Esophagus squamous epithelium (tissue), 4 donors: ENCODE results near the gene CNNM2.

Experiments used
- POLR2A ChIP-seq, 4 donors: fragments of 450-650 bp; IDR thresholded peaks; one replicate each; pipeline ENCODE4 v1.6.1; 2017; ENCODE audit warnings: antibody characterized with exemption in 4 of 4, mild to moderate bottlenecking in 4 of 4, moderate library complexity in 3 of 4
- TF ChIP-seq, protein P1 (sequence below), 6 experiments: fragments of 450-650 bp in 4 of 6; fragments of 200-600 bp in 2 of 6; sonication (generic) in 2 of 6; IDR thresholded peaks; one replicate each; pipeline ENCODE4 v1.5.1; 2016 to 2019; ENCODE audit warnings: antibody characterized with exemption in 6 of 6, mild to moderate bottlenecking in 4 of 6, moderate library complexity in 4 of 6

DNA sequence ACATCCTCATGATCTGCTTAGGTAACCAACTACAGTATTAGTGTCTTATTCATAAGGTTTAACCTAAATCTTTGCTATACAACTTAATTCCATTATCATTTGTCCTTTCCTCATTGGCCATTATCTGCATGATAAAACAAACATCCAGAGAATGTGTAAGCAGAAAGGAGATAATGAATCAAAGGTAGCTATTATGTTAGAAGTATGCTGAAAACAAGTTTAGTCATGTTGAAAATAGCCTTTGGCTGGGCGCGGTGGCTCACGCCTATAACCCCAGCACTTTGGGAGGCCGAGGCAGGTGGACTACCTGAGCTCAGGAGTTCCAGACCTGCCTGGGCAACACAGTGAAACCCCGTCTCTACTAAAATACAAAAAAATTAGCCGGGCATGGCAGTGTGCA, 196.8 kb downstream of the CNNM2 start:
- TF ChIP-seq, protein P1, sequence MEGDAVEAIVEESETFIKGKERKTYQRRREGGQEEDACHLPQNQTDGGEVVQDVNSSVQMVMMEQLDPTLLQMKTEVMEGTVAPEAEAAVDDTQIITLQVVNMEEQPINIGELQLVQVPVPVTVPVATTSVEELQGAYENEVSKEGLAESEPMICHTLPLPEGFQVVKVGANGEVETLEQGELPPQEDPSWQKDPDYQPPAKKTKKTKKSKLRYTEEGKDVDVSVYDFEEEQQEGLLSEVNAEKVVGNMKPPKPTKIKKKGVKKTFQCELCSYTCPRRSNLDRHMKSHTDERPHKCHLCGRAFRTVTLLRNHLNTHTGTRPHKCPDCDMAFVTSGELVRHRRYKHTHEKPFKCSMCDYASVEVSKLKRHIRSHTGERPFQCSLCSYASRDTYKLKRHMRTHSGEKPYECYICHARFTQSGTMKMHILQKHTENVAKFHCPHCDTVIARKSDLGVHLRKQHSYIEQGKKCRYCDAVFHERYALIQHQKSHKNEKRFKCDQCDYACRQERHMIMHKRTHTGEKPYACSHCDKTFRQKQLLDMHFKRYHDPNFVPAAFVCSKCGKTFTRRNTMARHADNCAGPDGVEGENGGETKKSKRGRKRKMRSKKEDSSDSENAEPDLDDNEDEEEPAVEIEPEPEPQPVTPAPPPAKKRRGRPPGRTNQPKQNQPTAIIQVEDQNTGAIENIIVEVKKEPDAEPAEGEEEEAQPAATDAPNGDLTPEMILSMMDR (IDR thresholded peaks at IDR 0.05) = no peak
- TF ChIP-seq POLR2A (IDR thresholded peaks at IDR 0.05) = no peak
